ENCODE results near the gene NUPR1.
"Not testable (repeated sequence)": the region's sequence is repeated elsewhere in the genome, so short reads cannot be mapped to it uniquely, and the experiment has no call there.

NUPR1 gene, protein sequence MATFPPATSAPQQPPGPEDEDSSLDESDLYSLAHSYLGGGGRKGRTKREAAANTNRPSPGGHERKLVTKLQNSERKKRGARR

DNA sequence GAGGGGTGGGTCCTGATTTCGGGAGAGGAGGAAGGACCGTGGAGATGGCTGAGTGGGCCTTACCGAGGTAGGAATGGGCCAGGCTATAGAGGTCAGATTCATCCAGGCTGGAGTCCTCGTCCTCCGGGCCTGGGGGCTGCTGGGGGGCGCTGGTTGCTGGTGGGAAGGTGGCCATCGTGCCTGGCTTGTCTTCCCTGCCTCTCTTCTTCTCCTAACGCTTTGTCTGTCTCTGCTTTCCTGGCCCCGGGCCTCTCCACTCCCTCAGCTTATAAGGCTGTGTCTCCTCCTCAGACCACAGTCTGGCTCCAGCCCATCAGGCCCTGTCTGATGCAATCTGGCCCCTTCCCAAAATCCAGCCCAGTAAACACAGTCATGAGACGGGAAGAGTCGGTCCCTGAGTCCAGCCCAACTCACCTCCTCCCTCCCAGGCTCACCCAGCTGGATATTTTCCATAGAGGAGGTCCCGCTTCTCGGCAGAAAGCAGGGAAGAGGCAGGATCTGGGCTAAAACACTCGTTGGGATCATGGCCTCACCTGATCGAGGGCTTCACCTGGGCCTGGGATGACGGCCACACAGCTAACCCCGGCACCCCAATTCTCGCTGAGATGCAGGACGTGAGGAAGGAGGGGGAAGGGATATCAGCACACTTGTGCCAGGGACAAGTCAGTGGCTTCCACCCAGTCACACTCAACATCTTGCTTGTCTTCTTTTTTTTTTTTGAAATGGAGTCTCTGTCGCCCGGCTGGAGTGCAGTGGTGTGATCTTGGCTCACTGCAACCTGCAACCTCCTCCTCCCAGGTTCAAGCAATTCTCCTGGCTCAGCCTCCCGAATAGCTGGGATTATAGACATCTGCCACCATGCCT is at the start of gene NUPR1:
NUPR1 (minus strand) TSS at position 242 of the 864 bp plus-strand sequence; CDS start at position 175, 67 bp downstream.
- peak; percentile 37 to 68 for DNase-seq

DNA sequence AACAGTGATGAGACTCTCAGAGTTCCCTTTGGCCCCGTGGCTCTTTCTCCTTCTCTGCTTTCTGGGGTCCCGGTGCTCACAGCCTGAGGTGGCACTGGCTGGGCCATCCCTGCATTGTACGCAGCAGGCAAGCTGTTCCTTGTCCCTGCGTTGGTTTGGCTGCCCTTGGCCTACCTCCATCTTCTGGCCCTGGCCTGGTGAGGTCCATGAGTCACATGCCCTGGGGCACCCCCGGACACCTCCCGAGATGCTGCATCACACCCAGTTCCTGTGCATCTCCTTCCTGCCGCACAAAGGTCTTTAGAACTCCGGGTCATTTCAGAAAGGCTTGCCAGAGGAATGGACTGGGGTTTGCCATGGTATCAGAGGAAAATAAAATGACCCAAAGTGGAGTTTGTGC is 48.6 kb upstream of the NUPR1 start:
- DNase-seq, result no peak

DNA sequence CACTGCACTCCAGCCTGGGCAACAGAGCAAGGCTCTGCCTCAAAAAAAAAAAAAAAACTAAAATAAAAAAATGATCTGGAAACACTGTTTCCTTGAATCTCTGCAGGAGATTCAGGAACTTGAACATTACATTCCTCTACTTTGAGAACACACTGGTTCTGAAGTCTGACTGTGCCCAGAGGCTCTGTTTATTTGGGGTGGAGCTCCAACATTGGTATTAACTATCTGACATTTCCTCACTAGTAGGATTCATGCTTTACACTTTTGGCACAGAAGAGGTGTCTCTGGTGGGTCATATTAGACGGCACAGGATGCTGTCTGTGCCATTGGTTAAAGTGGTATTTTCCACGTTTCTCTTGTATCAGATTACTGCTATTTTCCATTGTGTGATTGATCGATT is 47.7 kb upstream of the NUPR1 start:
- no peak for DNase-seq

DNA sequence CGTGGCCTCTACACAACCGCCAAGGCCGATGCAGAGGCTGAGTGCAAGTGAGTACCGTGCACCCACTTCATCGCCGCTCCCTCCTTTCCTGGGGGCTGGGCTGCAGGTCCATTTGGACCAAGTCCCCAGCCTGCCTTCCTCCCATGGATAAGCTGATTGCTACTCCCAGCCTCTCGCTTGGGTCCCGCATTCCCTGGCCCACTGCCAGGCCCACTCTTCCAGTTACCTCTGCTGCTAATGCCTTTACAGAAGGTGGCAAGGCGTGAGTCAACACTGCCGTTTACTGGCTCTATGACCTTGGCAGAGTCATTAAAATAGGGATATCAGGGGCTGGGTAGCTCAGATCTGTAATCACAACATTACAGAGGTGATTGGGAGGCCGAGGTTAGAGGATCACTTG is 46.9 kb upstream of the NUPR1 start:
- DNase-seq, result no peak

DNA sequence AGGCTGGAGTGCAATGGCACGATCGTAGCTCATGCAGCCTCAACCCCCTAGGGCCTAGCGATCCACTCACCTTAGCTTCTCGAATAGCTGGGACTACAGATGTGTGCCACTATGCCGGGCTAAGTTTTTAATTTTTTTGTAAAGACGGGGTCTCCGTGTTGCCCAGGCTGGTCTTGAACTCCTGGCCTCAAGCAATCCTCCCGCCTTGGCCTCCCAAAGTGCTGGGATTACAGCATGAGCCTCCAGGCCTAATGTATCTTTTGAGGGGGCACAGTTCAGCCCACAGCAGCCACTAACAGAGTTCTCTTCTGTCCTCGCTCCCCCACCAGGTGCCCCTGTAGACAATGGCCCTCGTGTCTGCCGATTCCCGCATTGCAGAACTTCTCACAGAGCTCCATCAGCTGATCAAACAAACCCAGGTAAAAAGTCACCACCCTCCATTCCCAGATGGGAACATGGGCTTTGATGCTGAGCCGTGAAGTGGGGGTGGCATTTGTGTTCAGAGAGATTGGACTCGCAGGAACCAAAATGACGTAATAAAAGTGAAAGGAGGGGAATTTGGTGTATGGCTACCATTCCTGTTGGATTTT is 42.0 kb upstream of the NUPR1 start:
- no peak for DNase-seq

DNA sequence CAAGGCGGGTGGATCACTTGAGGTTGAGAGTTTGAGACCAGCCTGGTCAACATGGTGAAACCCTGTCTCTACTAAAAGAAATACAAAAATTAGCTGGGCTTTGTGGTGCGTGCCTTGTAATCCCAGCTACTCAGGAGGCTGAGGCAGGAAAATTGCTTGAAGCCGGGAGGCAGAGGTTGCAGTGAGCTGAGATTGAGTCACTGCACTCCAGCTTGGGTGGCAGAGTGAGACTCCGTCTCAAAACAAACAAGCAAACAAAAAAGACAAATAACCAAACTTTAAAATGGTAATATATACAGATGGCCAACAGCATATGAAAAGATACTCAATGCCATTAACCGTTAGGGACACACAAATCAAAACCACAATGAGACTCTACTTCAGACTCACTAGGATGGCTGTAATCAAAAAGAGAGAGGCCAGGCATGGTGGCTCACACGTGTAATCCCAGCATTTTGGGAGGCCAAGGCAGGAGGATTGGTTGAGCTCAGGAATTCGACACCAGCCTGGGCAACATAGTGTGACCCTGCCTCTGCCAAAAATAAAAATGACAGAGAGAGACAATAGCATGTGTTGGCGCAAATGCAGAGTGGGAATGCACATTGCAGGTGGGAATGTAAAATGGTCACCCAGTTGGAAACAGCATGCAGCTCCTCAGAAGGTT is 36.8 kb upstream of the NUPR1 start:
- no peak for DNase-seq

DNA sequence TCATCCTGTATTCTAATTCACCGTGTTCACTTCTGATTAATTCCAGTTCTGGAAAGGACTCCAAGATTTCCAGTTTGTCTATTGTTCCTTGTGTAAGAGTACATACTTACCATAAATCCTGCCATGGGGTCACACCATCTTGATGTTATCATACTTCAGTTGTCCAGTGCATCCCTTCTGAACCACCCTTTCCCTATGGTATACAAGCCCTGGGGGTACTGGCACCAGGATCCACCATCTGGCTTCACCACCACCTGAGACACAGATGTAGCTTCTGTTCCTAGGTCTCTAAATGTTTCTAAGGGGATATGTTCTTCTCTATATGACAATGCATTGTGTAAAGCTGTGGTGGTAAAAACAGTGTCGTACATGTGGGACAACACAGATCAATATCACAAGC is 36.2 kb upstream of the NUPR1 start:
- DNase-seq, result no peak

DNA sequence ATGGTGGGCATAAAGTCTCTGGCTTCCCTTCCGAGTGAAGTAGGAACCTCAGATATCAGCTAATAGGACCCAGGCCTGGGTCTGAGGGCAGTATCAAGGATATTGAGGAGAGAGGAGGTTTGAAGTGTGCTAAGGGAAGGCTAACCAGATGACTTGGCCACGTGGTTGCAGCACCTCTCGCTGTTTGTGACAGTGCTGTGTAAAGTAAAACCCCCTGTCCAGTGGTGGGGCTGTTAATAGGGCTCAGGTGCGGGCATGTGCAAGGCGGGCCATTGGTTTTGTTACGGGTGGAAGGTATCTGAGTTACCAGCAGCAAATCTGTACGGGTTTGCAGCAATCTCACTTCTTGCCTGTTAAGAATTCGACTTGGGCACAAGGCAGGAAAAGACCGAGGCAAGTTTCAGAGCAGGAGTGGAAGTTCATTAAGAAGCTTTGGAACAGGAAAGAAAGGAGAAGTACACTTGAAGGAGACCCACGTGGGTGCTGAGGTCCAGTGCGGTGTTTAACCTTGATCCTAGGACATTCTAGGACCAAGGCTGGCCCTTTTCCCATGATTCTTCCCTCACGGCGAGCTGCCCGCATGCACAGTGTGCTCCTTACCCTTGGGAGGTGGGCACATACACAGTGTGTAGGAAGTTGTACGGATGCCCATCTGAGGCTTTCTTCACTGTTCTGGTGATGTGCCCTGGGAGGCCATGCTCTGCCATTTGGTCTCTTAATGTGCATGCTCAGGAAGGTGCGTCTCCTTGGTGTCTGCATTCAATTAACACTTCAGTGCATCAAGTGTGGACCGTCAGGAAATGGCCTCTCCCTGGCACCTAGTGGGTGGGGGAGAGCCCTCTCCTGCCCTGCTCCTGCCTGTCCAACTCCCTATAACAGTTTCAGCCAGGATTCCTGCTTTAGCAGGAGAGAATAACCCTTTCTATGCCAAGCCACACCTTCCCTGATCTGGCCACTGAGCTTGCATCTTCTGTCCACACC is 35.3 kb upstream of the NUPR1 start:
- no peak for DNase-seq

DNA sequence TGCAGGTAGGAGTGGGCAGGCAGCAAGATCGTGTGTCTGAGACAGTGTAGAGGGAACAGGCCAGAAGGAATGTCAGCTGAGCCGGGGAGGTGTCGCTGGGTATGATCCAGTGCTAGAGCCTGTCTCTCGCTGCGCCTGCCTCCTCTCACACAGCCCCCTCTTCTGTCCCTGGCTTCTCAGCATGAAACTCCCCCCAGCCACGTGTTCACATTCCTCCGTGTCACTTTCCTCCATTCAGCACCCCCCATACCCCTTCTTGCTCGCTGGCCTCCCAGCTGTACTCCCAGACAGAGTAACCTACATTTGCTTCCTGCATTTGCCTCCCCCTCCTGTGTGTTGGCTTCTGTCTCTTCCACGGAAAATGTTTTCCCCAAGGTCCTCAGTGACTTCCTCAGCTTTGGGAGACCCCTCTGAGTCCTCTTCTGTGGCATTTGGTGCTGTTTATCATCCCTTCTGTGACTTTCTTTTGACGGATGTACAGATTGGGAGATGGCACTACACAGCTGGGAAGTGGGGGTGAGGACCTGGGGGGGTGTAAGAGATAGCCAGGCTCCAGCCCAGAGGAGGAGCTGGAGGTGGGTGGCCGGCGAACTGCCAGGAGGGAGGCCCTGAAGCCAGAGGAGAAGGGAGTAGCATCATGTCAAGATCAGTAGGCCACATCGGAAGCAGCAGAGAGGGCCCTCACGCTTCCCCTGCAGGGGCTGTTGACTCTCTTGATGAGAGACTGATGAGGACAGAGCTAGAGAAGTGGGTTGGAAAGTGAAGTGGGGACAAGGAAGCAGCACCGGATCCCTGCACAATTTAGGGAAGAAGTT is 34.1 kb upstream of the NUPR1 start:
- DNase-seq, result no peak

DNA sequence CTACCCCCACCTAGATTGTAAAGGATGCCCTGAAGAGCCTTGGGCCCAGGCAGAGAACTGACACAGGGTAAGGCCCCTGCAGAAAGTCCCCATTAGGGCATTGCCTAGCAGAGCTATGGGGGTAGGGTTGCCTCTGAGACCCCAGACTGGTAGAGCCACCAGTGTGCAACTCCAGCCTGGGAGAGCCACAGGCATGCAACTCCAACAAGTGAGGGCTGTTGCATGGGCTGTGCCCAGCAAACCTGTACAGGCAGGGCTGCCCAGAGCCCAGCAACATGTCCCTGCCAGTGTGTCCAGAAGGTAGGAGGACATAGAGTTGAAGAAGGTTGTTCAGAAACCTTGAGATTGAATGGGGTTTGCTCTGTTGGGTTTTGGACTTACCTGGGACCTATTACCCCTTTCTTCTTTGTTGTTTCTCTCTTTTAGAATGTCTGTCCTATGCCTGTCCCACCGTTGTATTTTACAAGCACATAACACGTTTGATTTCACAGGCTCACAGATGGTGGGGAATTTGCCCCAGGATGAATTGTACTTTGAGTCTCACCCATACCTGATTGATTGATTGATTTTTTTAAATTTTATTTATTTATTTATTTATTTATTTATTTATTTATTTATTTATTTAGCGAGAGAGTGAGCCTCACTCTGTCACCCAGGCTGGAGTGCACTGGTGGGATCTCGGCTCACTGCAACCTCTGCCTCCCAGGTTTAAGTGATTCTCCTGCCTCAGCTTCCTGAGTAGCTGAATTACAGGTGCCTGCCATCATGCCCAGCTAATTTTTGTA is 31.4 kb upstream of the NUPR1 start:
- DNase-seq, result no peak

DNA sequence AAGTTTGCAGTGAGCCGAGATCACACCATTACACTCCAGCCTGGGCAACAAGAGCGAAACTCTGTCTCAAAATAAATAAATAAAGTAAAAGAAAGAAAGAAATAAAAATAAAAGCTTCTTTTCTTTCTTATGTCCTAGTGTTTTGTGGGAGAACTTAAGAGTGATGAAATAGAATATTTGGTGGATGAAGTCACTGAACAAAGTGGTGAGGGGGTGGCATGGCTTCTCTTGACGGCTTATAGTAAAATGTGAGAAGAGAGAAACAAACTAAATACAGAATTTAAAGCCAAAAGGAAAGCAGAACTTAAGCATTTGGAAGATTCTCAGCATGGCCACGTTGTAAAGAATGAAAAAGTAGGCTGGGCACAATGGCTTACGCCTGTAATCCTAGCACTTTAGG is 30.2 kb upstream of the NUPR1 start:
- no peak for DNase-seq

DNA sequence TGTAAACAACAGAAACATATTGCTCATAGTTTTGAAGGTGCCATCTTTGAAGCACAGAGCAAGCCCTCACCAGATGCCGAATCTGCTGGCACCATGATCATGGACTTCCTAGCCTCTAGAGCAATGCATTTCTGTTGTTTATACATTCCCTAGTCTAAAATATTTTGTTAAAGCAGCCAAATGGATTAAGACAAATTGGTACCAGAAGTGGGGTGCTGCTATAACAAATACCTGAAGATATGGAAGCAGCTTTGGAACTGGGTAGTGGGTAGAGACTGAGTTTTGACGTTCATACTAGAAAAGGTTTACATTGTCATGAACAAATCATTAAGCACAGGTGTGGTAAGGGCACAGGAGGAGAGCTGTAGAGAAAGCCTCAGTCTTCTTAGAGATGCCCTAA is 28.5 kb upstream of the NUPR1 start:
- no peak for DNase-seq

DNA sequence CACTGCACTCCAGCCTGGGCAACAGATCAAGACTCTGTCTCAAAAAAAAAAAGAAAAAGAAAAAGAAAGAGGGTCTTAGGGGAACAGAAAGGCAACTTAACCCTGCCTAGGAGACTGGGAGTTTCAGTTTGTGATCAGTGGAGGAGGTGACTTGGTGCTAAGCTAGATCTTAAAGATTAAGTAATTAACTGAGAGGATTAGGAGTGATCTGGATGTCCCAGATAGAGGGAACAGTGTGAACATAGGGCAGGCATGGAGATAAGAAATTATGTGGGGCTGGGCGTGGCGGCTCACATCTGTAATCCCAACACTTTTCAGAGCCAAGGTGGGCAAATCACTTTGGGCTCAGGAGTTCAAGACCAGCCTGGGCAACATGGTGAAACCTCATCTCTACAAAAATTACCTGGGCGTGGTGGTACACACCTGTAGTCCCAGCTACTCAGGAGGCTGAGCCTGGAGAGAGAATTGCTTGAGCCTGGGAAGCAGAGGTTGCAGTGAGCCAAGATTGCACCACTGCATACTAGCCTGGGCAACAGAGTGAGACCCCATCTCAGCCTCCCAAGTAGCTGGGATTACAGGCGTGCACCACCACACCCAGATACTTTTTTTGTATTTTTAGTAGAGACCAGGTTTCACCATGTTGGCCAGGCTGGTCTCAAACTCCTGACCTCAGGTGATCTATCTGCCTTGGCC is 27.6 kb upstream of the NUPR1 start:
- not testable (repeated sequence) for DNase-seq

DNA sequence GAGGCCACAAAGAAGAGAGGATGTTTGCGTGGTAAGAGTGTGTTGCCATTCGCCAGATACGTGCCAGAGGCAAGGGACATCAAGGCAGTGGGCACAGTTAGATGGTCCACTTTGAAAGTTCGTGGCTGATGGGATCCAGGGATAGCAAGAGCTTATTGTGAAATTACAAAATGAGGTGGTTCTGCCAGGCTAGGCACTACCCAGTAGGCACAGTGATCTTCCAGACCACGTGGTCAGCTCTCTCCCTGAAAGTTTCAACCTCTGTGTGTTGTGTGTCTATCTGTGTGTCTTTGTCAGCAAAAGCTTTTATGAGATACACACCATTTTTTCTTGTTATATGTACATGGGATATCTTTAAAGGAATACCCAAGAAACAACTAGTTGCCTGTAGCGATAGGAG is 24.4 kb upstream of the NUPR1 start:
- no peak for DNase-seq

DNA sequence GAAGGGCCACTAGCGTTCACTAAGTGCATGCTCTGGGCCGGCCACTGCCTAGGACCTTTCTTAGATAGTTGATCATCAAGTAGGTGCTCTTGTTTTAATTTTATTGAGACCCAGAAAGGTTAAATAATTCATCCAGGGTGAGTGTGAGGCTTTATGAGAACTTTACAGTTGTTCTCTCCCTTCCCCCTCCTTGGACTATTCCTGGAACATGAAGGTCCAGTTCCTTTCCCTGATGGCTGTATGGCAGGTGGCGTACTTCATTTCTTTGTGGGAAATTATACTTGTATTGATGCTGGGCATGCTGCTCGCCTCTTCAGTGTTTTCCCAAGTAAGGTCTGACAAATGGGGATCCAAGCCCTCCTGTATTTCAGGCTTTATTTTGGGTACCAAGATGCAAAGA is 23.4 kb upstream of the NUPR1 start:
- DNase-seq, result no peak

DNA sequence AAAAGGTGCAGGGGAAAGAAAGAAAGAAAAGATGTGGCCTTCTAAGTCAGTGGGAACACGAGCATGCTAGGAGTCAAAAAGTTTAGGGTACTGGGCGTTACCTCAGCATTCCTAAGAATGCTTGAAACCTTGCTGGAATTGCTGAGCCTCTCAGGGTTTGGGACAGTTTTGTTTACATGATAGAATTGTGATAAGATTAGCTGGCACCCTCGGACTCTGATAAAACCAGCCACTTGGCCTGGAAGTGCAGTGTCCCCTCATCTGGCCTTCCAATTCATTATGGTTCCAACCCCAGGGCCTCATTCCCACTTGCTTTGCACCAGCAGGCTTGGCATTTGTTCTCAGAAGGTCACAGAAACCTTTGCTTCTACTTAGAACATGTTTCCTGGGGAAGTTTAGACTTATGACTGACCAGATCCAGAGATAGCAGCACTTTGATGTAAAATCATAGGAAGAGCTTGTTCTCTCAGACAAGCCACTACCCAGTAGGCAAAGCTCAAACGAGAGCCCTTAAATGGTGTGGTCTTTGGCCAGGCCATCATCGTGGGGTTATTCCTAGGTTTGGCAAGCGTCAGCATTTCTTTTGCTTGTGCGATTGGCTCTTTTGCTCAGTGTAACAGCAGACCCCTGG is 22.9 kb upstream of the NUPR1 start:
- no peak for DNase-seq

DNA sequence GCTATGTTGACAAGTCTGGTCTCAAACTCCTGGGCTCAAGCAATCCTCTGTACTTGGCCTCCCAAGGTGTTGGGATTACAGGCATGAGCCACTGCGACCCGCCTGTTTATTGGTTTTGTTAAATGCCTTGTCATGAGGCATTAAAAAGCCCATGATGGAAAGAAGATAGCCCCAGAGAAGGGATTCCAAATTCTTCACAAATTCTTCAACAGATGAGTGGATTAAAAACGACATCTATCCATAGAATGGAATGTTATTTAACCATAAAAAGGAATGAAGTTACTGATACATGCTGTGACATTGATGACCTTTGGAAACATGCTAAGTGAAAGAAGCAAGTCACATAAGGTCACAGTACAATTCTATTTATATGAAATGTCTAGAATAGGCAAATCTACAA is 19.7 kb upstream of the NUPR1 start:
- DNase-seq, result no peak

DNA sequence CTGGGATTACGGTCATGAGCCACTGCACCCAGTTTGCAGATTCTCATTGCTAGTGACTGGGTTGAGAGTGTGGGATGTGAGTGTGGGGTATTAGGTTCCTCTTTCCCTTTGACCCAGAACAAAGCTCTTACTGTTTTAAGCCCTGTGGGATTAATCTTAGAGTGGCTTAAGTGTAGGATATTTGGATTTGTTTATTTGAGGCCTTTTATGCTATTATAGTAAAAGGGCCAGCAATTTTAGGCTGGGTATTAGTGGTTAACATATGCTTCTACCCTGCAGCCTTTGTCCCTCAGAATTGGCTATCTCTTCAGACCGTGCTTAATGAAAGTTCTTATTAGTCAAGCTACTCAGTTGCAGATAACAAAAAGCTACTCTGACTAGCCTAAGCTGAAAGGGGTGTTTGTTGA is 18.1 kb upstream of the NUPR1 start:
- DNase-seq, result no peak

DNA sequence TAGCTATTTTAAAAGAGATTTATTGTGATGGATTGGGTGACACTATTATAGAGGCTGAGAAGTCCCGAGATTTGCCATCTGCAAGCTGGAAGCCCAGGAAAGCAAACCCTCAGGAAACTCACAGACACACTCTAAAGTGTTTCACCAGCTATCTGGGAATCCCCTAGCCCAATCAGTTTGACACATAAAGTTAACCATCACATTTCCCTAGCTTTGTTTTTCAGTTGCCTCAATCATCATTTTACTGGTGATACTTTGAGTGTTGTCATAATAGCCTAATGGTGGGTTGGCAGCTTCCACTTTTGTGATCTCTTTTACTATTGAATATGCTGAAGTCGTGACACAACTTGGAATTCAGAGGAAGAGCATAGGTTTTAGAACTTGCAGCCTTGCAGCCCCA is 16.8 kb upstream of the NUPR1 start:
- no peak for DNase-seq

Measured in SHP77 (cell line).